Glutamatergic neuron (in vitro differentiated cells): Measurements from ENCODE around the gene PIM1. TPM values are rescaled to one million over a fixed set of nuclear protein-coding genes. Genes with fewer than 3 reads are reported as not detected.

Experiments
- DNase-seq: peaks from one replicate; pipeline ENCODE4 v3.0.0; 2022
- H3K27ac Mint-ChIP-seq: one replicate; pipeline ENCODE4 v1.8.0; 2020; ENCODE audit warnings: mild to moderate bottlenecking, mixed read lengths, inconsistent platforms; ENCODE audit not compliant: unreplicated experiment
- H3K27me3 Mint-ChIP-seq: one replicate; pipeline ENCODE4 v1.8.0; 2020; ENCODE audit warnings: mild to moderate bottlenecking, moderate library complexity, mixed read lengths, inconsistent platforms; ENCODE audit not compliant: unreplicated experiment
- H3K36me3 Mint-ChIP-seq: one replicate; pipeline ENCODE4 v1.8.0; 2020; ENCODE audit warnings: mild to moderate bottlenecking, mixed read lengths, inconsistent platforms; ENCODE audit not compliant: unreplicated experiment
- H3K4me1 Mint-ChIP-seq: one replicate; pipeline ENCODE4 v1.8.0; 2020; ENCODE audit warnings: mild to moderate bottlenecking, low read depth, mixed read lengths, inconsistent platforms; ENCODE audit not compliant: unreplicated experiment
- H3K4me3 Mint-ChIP-seq: one replicate; pipeline ENCODE4 v1.8.0; 2020; ENCODE audit warnings: mild to moderate bottlenecking, mixed read lengths, inconsistent platforms; ENCODE audit not compliant: unreplicated experiment
- H3K9me3 Mint-ChIP-seq: one replicate; pipeline ENCODE4 v1.8.0; 2020; ENCODE audit warnings: mild to moderate bottlenecking, moderate library complexity, mixed read lengths, inconsistent platforms; ENCODE audit not compliant: unreplicated experiment
- CTCF ChIP-seq: fragments of 200-600 bp; sonication (generic); IDR thresholded peaks from one replicate; pipeline ENCODE4 v1.5.0; 2021; ENCODE audit not compliant: partially characterized antibody, unreplicated experiment
- total RNA-seq: library from RNA; stranded (reverse); fragmentation: NEBNext Ultra II Directional; extraction: Animal tissue kit (Norgen Biotek cat#: 25700); gene quantifications from one replicate; pipeline ENCODE4 v1.2.1, GENCODE V29; 2021; ENCODE audit not compliant: unreplicated experiment

The PIM1 gene
- total RNA-seq, 1 donor from 2014 or later: 22.7 TPM

GRCh38 chr6:37134396-37135191, 35.4 kb upstream of the PIM1 start:
- no peak overlapping the region for H3K4me3 Mint-ChIP-seq
- H3K27me3 Mint-ChIP-seq: peaks cover 3% of the 10 kb centered on the region
- peaks cover 17% of the 10 kb centered on the region for H3K4me1 Mint-ChIP-seq
- no peaks in the 10 kb centered on the region for H3K9me3 Mint-ChIP-seq
- no peaks in the 10 kb centered on the region for H3K36me3 Mint-ChIP-seq
- no peak for DNase-seq
- TF ChIP-seq CTCF: no peak
- no peak overlapping the region for H3K27ac Mint-ChIP-seq

GRCh38 chr6:37135835-37136694, 33.9 kb upstream of the PIM1 start:
- Mint-ChIP-seq H3K9me3 (no peaks in the 10 kb centered on the region), H3K4me1 (peaks cover 20% of the 10 kb centered on the region), H3K4me3 (no peak overlapping the region), H3K36me3 (no peaks in the 10 kb centered on the region), H3K27ac (no peak overlapping the region), H3K27me3 (peaks cover 3% of the 10 kb centered on the region)
- TF ChIP-seq CTCF: no peak
- no peak for DNase-seq

DNA sequence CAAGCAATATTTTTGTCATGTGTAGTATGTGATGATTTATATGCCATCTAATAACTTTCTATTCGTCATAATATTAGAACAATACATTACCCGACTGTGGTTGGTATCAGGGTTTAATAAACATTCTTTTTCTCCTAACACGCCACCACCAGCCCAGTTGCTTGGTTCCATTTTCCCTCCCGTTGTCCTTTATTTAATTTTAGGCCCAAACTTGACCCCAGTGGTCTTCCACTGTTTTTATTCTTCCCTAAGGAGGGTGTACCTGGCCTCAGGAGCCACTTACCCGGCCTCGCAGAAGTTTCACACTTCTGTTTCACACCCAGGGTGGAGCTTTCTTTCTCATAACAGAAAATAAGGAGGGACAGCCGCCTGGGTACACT, 33.1 kb upstream of the PIM1 start:
- H3K36me3 Mint-ChIP-seq: no peaks in the 10 kb centered on the region
- DNase-seq: no peak
- no peaks in the 10 kb centered on the region for H3K9me3 Mint-ChIP-seq
- TF ChIP-seq CTCF: no peak
- H3K4me1 Mint-ChIP-seq: peaks cover 26% of the 10 kb centered on the region
- peaks cover 3% of the 10 kb centered on the region for H3K27me3 Mint-ChIP-seq
- H3K4me3 Mint-ChIP-seq: no peak overlapping the region
- peak overlapping the region; percentile 63 for H3K27ac Mint-ChIP-seq

DNA sequence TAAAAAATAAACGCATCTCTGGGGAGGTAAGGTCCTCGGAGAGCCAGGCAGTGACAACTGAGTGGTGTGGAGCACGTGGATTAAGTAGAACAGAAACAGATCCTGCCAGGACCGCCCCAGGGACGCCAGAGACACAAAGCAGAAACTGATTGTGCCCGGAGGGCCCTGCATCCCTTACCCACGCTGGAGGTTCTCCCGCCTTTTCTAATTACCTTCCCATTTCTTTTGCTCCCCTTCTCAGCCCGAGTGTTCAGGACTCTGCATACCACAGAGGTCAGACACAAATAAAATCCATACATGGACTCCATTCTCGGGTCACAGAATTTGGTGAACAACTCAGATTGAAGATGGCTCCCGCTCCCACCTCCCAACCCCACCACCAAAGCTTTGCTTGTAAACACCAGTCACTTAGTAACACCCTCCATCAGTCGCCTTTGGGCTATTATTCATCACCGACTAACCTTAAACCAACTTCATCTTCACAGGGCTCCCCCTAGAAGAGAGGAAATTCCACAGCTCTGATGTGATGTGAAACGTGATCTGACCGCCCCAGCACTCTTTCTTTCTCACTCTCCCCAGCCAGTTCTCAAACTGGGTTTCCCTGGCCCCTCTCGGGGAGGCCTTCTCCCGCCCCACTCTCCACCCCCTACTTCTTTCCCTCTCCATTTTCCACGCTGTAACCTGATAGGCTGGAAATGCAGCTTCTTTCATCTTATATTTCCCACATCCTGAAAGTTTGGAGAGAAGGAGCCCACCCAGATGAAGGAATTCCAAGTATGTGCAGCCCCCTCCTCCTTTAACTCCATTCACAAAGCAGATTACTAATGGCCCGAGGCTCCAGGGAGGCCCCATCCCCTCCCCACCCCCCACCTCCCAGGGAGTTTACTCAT, 32.5 kb upstream of the PIM1 start:
- no peak for TF ChIP-seq CTCF
- H3K4me1 Mint-ChIP-seq: peaks cover 31% of the 10 kb centered on the region
- DNase-seq: peak; percentile 36
- peak overlapping the region; percentile 69 for H3K4me3 Mint-ChIP-seq
- no peaks in the 10 kb centered on the region for H3K9me3 Mint-ChIP-seq
- peaks cover 3% of the 10 kb centered on the region for H3K27me3 Mint-ChIP-seq
- H3K27ac Mint-ChIP-seq: peak overlapping the region; percentile 63
- no peaks in the 10 kb centered on the region for H3K36me3 Mint-ChIP-seq
